MM.1S (cell line): ENCODE measurements around the gene IQSEC1.
A peak's percentile ranks its signal among the peaks of the same experiment; 100 is the strongest.

Experiments
- DNase-seq: peaks from one replicate; pipeline ENCODE4 v3.0.0-alpha.2; 2015
- H2AFZ ChIP-seq: fragments of 300-600 bp; sonication (generic); 2 replicates; pipeline ENCODE4 v1.6.0; 2016; ENCODE audit warnings: antibody characterized with exemption, low read length
- H3F3A ChIP-seq: fragments of 300-600 bp; sonication (generic); 2 replicates; pipeline ENCODE4 v1.6.1; 2016; ENCODE audit warnings: mild to moderate bottlenecking, antibody characterized with exemption, low read length, moderate library complexity, mixed read lengths; ENCODE audit not compliant: insufficient read depth
- H3K27ac ChIP-seq: fragments of 300-600 bp; sonication (generic); 2 replicates; pipeline ENCODE4 v1.5.1; 2016; ENCODE audit warnings: mild to moderate bottlenecking, low read length
- H3K27me3 ChIP-seq: fragments of 300-600 bp; sonication (generic); replicated peaks from 2 replicates; pipeline ENCODE4 v1.6.0; 2016; ENCODE audit warnings: low read length; ENCODE audit not compliant: insufficient read depth
- H3K36me3 ChIP-seq: fragments of 300-600 bp; sonication (generic); replicated peaks from 2 replicates; pipeline ENCODE4 v1.6.1; 2016; ENCODE audit warnings: mild to moderate bottlenecking, low read length, mixed read lengths; ENCODE audit not compliant: insufficient read depth
- H3K4me1 ChIP-seq: fragments of 300-600 bp; sonication (generic); 2 replicates; pipeline ENCODE4 v1.6.1; 2016; ENCODE audit warnings: low read length, mixed read lengths
- H3K4me2 ChIP-seq: fragments of 300-600 bp; sonication (generic); 2 replicates; pipeline ENCODE4 v1.6.0; 2016; ENCODE audit warnings: low read depth, low read length
- H3K4me3 ChIP-seq: fragments of 300-600 bp; sonication (generic); 2 replicates; pipeline ENCODE4 v1.5.1; 2016; ENCODE audit warnings: low read length, mixed read lengths
- H3K79me2 ChIP-seq: fragments of 300-600 bp; sonication (generic); 2 replicates; pipeline ENCODE4 v1.6.1; 2016; ENCODE audit warnings: mixed run types, low read length, mixed read lengths
- H3K9ac ChIP-seq: fragments of 300-600 bp; sonication (generic); 2 replicates; pipeline ENCODE4 v1.6.1; 2016; ENCODE audit warnings: low read length, mixed read lengths
- H3K9me2 ChIP-seq: fragments of 300-600 bp; sonication (generic); replicated peaks from 2 replicates; pipeline ENCODE4 v1.6.1; 2016; ENCODE audit warnings: mild to moderate bottlenecking, low read length, mixed read lengths; ENCODE audit not compliant: insufficient read depth
- H3K9me3 ChIP-seq: fragments of 300-600 bp; sonication (generic); replicated peaks from 2 replicates; pipeline ENCODE4 v1.6.1; 2016; ENCODE audit warnings: mild to moderate bottlenecking, low read length, mixed read lengths; ENCODE audit not compliant: insufficient read depth
- H4K20me1 ChIP-seq: fragments of 300-600 bp; sonication (generic); 2 replicates; pipeline ENCODE4 v1.6.1; 2016; ENCODE audit warnings: mild to moderate bottlenecking, low read length, moderate library complexity, mixed read lengths; ENCODE audit not compliant: insufficient read depth
- CTCF ChIP-seq: fragments of 300-600 bp; sonication (generic); IDR thresholded peaks from 2 replicates; pipeline ENCODE4 v1.5.1; 2016; ENCODE audit warnings: antibody characterized with exemption, low read length, mixed read lengths
- EZH2 ChIP-seq: fragments of 300-600 bp; sonication (generic); optimal IDR thresholded peaks from 2 replicates; pipeline ENCODE3; 2017; ENCODE audit warnings: low read depth, mild to moderate bottlenecking, antibody characterized with exemption, low read length, mixed read lengths
- EZH2phosphoT487 ChIP-seq: fragments of 300-600 bp; sonication (generic); IDR thresholded peaks from 2 replicates; pipeline ENCODE4 v1.6.1; 2018; ENCODE audit warnings: antibody characterized with exemption, low read length

The IQSEC1 gene

DNA sequence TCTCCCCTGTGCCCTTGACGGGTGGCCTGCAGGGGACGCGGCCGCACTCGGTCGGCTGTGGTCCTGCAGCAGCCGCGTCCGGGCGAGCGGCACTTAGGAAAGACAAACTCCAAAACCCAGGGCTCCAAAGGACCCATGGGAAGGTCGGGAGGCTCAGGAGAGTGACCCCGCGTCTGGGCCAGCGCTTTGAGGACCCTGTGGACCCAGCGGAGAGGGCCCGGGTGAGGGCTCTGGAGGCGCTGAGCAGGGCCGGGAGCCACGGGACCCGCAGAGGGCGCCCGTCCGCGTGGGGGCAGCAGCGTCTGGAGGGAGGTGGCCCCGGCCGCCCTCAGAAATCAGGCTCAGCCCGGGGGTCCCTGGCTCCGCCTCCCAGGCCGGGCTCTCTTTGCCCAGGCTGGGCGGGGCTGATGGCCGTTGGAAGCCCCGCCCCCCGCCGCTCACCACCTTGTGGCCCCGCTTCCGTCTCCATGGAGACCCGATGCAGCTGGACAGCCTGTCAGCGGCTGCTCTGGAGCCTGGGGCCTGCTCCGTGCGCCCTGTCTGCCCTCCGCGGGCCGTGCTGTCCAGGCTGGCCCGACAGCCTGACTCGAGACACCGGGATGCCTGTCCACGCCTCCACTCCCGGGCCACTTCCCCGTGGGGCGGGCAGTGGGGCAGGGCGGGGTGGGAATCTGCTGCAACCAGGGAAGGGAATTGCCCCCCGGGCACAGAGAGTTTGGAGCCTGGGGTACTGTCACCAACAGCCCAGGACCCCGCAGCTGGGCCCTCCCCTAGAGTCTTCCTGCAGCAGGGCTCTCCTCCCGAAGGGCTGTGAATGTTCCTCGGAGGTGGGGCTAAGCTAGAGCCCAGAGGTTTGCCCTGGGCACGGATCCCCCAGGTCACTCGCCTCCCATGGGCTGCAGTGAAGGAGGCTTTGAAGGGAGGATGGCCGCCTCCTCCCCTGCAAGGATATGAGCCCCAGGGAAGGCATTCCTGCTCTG is 197.1 kb downstream of the IQSEC1 start:
- no peaks in the 10 kb centered on the region for H3K9me3 ChIP-seq
- no peak overlapping the region for H3K4me2 ChIP-seq
- no peak for DNase-seq
- no peak overlapping the region for H3K27ac ChIP-seq
- H3K9ac ChIP-seq, result no peak overlapping the region
- 0 out of 2 replicates have a peak, but pooled peaks cover 2% of the 10 kb centered on the region for H4K20me1 ChIP-seq
- H2AFZ ChIP-seq, result no peak overlapping the region
- no peaks in the 10 kb centered on the region for H3K79me2 ChIP-seq
- TF ChIP-seq EZH2, result no peak
- no peak for TF ChIP-seq CTCF
- H3K27me3 ChIP-seq, result peaks cover 98% of the 10 kb centered on the region
- no peaks in the 10 kb centered on the region for H3K9me2 ChIP-seq
- no peaks in the 10 kb centered on the region for H3K36me3 ChIP-seq
- H3K4me1 ChIP-seq, result peaks cover 3% of the 10 kb centered on the region; the same call in 1 of the 2 replicates
- H3F3A ChIP-seq, result no peaks in the 10 kb centered on the region; the same call in 1 of the 2 replicates
- H3K4me3 ChIP-seq, result no peak overlapping the region

DNA sequence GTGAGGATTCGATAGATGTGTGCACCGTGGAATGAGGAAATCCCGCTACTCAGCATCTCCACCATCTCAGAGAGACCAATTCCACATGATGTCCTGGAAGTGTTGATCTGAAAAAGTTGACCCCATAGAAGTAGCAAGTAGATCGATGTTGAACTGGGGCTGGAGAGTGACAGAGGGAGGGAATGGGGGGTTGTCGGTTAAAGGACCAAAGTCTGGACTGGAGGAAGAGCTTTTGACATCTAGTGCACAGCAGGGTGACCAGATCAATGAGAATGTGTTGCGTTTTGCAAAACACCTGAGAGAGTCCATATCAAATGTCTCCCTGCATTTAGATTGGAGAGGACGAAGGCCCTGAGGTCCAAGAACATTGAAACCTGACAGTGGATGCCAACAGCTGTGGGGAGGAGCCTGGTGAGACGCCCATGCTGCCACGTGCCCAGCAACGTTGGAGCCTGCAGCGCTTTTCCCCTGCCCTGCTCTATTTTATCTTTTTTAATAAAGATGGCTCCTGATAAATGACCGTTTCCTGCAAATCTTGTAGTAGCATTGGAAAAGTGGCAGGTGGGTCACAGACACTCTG is 201.7 kb downstream of the IQSEC1 start:
- Histone ChIP-seq H3K9me2 (no peaks in the 10 kb centered on the region), H3K36me3 (no peaks in the 10 kb centered on the region), H3K4me2 (peak overlapping the region; percentile 66; the same call in 1 of the 2 replicates), H3F3A (no peaks in the 10 kb centered on the region; the same call in 1 of the 2 replicates), H3K79me2 (no peaks in the 10 kb centered on the region), H3K27me3 (peaks cover 92% of the 10 kb centered on the region), H3K9me3 (no peaks in the 10 kb centered on the region), H3K4me3 (no peak overlapping the region), H3K4me1 (peaks cover 12% of the 10 kb centered on the region), H3K9ac (no peak overlapping the region), H2AFZ (no peak overlapping the region), H4K20me1 (no peaks in the 10 kb centered on the region), H3K27ac (no peak overlapping the region)
- no peak for DNase-seq
- no peak for TF ChIP-seq EZH2phosphoT487
- no peak for TF ChIP-seq CTCF
- no peak for TF ChIP-seq EZH2

DNA sequence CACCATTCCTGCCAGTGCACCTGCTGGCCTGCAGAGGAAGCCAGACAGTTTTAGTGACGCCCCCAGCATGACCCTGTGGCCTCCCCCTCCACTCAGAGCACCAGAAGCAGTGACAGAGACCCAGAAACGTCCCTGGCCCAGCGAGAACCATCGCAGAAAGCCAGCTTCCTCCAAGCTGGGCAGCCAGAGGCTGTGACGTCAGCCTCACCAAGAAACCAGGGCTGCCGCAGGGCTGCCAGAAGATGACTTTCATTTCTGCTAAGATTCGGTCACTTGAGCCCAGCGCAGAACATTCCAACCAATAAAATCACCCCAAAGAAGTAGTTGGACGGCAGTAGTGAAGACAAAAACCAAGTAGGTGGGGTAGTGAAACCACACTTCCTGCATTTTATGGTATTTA is 202.3 kb downstream of the IQSEC1 start:
- H3K36me3 ChIP-seq, result no peaks in the 10 kb centered on the region
- no peaks in the 10 kb centered on the region for H3K79me2 ChIP-seq
- no peaks in the 10 kb centered on the region for H4K20me1 ChIP-seq
- H3K4me1 ChIP-seq, result peaks cover 12% of the 10 kb centered on the region
- no peaks in the 10 kb centered on the region for H3K9me3 ChIP-seq
- no peaks in the 10 kb centered on the region; the same call in 1 of the 2 replicates for H3F3A ChIP-seq
- TF ChIP-seq EZH2phosphoT487 (no peak), CTCF (no peak), EZH2 (no peak)
- H2AFZ ChIP-seq, result no peak overlapping the region
- no peak overlapping the region for H3K9ac ChIP-seq
- H3K4me2 ChIP-seq, result peak overlapping the region; percentile 66; the same call in 1 of the 2 replicates
- no peak overlapping the region for H3K27ac ChIP-seq
- no peaks in the 10 kb centered on the region for H3K9me2 ChIP-seq
- H3K4me3 ChIP-seq, result peak overlapping the region; percentile 35; the same call in 1 of the 2 replicates
- DNase-seq, result peak; percentile 48
- peaks cover 91% of the 10 kb centered on the region for H3K27me3 ChIP-seq
